IMR-90 (cell line): Measurements from ENCODE around the gene CCDC17.

Experiments
- CEBPB ChIP-seq: IDR thresholded peaks from 2 replicates; pipeline ENCODE4 v1.6.1; 2012; ENCODE audit warnings: low read depth, low read length, improper control_type of control experiment
- CHD1 ChIP-seq: IDR thresholded peaks from 2 replicates; pipeline ENCODE4 v1.6.1; 2012; ENCODE audit warnings: low read depth, low read length, improper control_type of control experiment
- FOS ChIP-seq: fragments of 150-350 bp; IDR thresholded peaks from 2 replicates; pipeline ENCODE4 v1.6.1; 2016; ENCODE audit warnings: low read depth, low read length
- MAZ ChIP-seq: IDR thresholded peaks from 2 replicates; pipeline ENCODE4 v1.6.1; 2012; ENCODE audit warnings: low read depth, mild to moderate bottlenecking, low read length, improper control_type of control experiment, moderate library complexity, borderline replicate concordance
- MXI1 ChIP-seq: IDR thresholded peaks from 2 replicates; pipeline ENCODE4 v1.6.1; 2012; ENCODE audit warnings: low read depth, mild to moderate bottlenecking, low read length, moderate library complexity, borderline replicate concordance
- NFE2L2 ChIP-seq: fragments of 150-350 bp; IDR thresholded peaks from 2 replicates; pipeline ENCODE4 v1.6.1; 2016; ENCODE audit warnings: low read depth, mild to moderate bottlenecking, low read length
- POLR2A ChIP-seq: IDR thresholded peaks from 2 replicates; pipeline ENCODE4 v1.6.1; 2012; ENCODE audit warnings: mild to moderate bottlenecking, low read depth, low read length
- RAD21 ChIP-seq: IDR thresholded peaks from 2 replicates; pipeline ENCODE4 v1.6.1; 2012; ENCODE audit warnings: low read length, improper control_type of control experiment
- RCOR1 ChIP-seq: IDR thresholded peaks from 2 replicates; pipeline ENCODE4 v1.6.1; 2012; ENCODE audit warnings: mild to moderate bottlenecking, low read length, improper control_type of control experiment; ENCODE audit not compliant: insufficient replicate concordance
- RFX5 ChIP-seq: IDR thresholded peaks from 2 replicates; pipeline ENCODE4 v1.8.0; 2012; ENCODE audit warnings: low read depth, mild to moderate bottlenecking, low read length, moderate library complexity
- SMC3 ChIP-seq: fragments of 150-350 bp; IDR thresholded peaks from 2 replicates; pipeline ENCODE4 v1.6.1; 2016; ENCODE audit warnings: low read depth, mild to moderate bottlenecking, antibody characterized with exemption, low read length, moderate library complexity
- TF ChIP-seq, protein P1 (sequence below): conservative IDR thresholded peaks from 2 replicates; pipeline ENCODE4 v1.5.1; 2012; ENCODE audit warnings: mild to moderate bottlenecking, low read depth, low read length, improper control_type of control experiment
- TF ChIP-seq, protein P2 (sequence below): fragments of 150-350 bp; IDR thresholded peaks from 2 replicates; pipeline ENCODE4 v1.6.1; 2016; ENCODE audit warnings: low read depth, mild to moderate bottlenecking, low read length, moderate library complexity, borderline replicate concordance
- TF ChIP-seq, protein P3 (sequence below): fragments of 150-350 bp; IDR thresholded peaks from 2 replicates; pipeline ENCODE4 v1.6.1; 2017; ENCODE audit warnings: mild to moderate bottlenecking, antibody characterized with exemption, low read length, low read depth

DNA sequence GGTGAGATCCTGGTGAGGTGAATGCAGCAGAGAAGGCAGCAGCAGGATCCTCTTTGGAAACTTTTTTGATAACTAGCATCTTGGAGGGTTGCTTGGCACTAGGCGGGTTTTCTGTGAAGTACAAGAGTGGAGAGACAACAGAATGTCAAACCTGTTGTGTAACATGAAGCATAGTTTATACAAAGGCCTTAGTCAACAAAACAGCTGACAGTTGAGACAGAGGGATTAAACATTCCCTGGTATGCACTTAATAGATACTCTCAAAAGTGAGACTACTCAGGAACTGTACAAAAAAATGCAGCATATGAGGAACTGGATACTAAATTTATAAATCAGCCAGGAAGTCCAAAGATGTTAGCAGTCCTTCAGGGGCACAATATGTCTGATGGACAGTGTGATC lies 16.4 kb upstream of the CCDC17 start:
- TF ChIP-seq, protein P1, sequence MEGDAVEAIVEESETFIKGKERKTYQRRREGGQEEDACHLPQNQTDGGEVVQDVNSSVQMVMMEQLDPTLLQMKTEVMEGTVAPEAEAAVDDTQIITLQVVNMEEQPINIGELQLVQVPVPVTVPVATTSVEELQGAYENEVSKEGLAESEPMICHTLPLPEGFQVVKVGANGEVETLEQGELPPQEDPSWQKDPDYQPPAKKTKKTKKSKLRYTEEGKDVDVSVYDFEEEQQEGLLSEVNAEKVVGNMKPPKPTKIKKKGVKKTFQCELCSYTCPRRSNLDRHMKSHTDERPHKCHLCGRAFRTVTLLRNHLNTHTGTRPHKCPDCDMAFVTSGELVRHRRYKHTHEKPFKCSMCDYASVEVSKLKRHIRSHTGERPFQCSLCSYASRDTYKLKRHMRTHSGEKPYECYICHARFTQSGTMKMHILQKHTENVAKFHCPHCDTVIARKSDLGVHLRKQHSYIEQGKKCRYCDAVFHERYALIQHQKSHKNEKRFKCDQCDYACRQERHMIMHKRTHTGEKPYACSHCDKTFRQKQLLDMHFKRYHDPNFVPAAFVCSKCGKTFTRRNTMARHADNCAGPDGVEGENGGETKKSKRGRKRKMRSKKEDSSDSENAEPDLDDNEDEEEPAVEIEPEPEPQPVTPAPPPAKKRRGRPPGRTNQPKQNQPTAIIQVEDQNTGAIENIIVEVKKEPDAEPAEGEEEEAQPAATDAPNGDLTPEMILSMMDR: no peak
- TF ChIP-seq MXI1 (no peak), FOS (no peak), NFE2L2 (no peak), RFX5 (no peak), CEBPB (no peak), POLR2A (no peak), SMC3 (no peak), CHD1 (no peak), MAZ (no peak), RAD21 (no peak), RCOR1 (no peak)
- TF ChIP-seq, protein P2, sequence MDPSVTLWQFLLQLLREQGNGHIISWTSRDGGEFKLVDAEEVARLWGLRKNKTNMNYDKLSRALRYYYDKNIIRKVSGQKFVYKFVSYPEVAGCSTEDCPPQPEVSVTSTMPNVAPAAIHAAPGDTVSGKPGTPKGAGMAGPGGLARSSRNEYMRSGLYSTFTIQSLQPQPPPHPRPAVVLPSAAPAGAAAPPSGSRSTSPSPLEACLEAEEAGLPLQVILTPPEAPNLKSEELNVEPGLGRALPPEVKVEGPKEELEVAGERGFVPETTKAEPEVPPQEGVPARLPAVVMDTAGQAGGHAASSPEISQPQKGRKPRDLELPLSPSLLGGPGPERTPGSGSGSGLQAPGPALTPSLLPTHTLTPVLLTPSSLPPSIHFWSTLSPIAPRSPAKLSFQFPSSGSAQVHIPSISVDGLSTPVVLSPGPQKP: no peak
- TF ChIP-seq, protein P3, sequence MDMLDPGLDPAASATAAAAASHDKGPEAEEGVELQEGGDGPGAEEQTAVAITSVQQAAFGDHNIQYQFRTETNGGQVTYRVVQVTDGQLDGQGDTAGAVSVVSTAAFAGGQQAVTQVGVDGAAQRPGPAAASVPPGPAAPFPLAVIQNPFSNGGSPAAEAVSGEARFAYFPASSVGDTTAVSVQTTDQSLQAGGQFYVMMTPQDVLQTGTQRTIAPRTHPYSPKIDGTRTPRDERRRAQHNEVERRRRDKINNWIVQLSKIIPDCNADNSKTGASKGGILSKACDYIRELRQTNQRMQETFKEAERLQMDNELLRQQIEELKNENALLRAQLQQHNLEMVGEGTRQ: no peak
